WTC11 (cell line): Measurements from ENCODE around the gene RAC3.

Experiments used
- CTCF ChIP-seq: fragments of 200-600 bp; IDR thresholded peaks from 2 replicates; pipeline ENCODE4 v1.8.0; 2022; ENCODE audit warnings: antibody characterized with exemption
- FOXJ3 ChIP-seq: sonication (generic); formaldehyde crosslinking; IDR thresholded peaks from 2 replicates; pipeline ENCODE4 v1.9.0; 2021; ENCODE audit warnings: missing genetic modification reagents, mild to moderate bottlenecking, borderline replicate concordance
- SP1 ChIP-seq: sonication (generic); formaldehyde crosslinking; conservative IDR thresholded peaks from 2 replicates; pipeline ENCODE4 v1.8.1; 2022; ENCODE audit warnings: missing genetic modification reagents
- STAT6 ChIP-seq: sonication (generic); formaldehyde crosslinking; conservative IDR thresholded peaks from 2 replicates; pipeline ENCODE4 v1.8.1; 2023; ENCODE audit warnings: mild to moderate bottlenecking, low read depth, missing genetic modification reagents, moderate library complexity
- ZBTB43 ChIP-seq: sonication (generic); formaldehyde crosslinking; IDR thresholded peaks from 2 replicates; pipeline ENCODE4 v1.8.1; 2023; ENCODE audit warnings: mild to moderate bottlenecking, missing genetic modification reagents
- ZNF138 ChIP-seq: sonication (generic); formaldehyde crosslinking; conservative IDR thresholded peaks from 2 replicates; pipeline ENCODE4 v1.8.1; 2022; ENCODE audit warnings: mild to moderate bottlenecking, moderate library complexity, missing genetic modification reagents
- TF ChIP-seq, protein P1 (sequence below): sonication (generic); formaldehyde crosslinking; IDR thresholded peaks from 2 replicates; pipeline ENCODE4 v1.8.0; 2022; ENCODE audit warnings: mild to moderate bottlenecking, missing genetic modification reagents

- no peak for TF ChIP-seq ZNF138
- no peak for TF ChIP-seq SP1 (CRISPR knock-in tag)
- TF ChIP-seq STAT6 (CRISPR knock-in tag), result no peak
- TF ChIP-seq, protein P1, sequence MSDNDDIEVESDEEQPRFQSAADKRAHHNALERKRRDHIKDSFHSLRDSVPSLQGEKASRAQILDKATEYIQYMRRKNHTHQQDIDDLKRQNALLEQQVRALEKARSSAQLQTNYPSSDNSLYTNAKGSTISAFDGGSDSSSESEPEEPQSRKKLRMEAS, result no peak
- TF ChIP-seq CTCF, result no peak
- TF ChIP-seq FOXJ3 (CRISPR knock-in tag), result no peak
- no peak for TF ChIP-seq ZBTB43 (CRISPR knock-in tag)
Measured at GRCh38 chr17:82042649-82043048, 11.2 kb downstream of the RAC3 start.
